ENCODE data around the gene VPS39. TPM values are rescaled to one million over a fixed set of nuclear protein-coding genes. Genes with fewer than 3 reads are reported as not detected.
A peak's percentile ranks its signal among the peaks of the same experiment; 100 is the strongest.

Gene VPS39
- total RNA-seq, 1 experiment from 2014 or later: 15.9 TPM

- DNase-seq (ENCODE audit: low read depth): peak; percentile 17
Observed at GRCh38 chr15:42152196-42152920, 55.7 kb downstream of the VPS39 start.

GRCh38 chr15:42151736-42152135 is 56.4 kb downstream of the VPS39 start:
- no peak for DNase-seq (ENCODE audit: low read depth)
- in situ Hi-C loops (cut with HindIII; ENCODE audit: low pct_unique_long_range_greater_than_20kb, low sequenced_read_pairs): no loop called here

More at GRCh38 chr15:42152196-42152920, 55.7 kb downstream of the VPS39 start:
- in situ Hi-C loops (cut with HindIII; ENCODE audit: low pct_unique_long_range_greater_than_20kb, low sequenced_read_pairs): no loop called here

DNA sequence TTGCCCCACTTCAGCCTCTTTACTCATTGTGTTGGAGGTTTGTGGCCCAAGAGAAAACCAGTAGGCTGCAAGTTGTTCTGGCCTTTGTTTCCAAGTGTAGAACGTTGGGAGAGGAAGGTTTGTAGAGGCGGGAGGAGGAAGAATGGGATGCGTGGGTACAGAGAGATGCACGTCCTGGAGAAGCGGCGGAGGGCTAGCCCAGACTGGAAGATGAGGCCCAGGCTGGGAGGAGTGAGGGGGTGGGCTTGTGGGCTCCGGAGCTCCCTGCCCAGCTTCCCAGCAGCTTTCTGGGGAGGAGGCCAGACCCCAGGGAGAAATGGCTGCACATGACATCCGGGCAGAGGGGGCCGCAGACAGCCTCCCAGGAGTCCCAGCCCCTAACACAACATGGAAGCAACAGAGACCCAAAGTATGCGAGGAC is 57.0 kb downstream of the VPS39 start:
- DNase-seq (ENCODE audit: low read depth): no peak
- in situ Hi-C loops (cut with HindIII; ENCODE audit: low pct_unique_long_range_greater_than_20kb, low sequenced_read_pairs): no loop called here

DNA sequence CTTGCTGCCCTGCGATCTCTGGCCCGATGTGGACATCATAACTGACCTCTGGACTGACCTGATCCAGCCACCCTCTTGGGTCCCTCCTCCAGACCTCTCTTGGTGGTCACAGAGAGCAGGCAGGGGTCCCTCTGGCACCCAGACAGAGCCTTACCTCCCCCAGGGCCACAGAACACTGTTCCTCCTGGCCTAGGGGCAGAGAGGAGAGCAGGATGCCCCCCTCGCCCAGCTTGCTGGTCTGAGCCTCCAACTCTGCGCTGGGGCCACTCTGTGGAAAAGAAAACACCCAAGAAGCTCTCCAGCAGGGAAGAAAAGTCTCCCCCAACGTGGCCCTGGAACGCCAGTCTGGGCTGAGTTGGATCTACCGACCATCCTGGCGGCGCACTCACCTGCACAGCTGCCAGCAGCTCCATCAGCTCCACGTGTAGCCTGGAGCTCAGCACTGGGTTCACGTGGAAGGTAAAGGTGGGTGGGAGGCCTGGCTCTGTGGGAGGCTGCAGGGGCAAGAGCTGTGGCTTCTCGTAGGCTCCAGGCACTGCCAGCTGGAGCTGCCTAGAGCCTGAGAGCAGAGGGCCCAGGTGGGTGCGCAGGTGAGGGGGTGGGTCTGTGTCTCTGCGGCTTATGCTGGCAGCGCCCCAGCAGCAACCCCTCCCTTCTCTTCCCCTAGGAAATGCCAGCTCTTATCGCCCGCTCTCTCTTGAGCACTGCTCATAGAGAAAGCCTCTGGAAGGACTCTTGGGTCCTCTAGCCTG is 57.7 kb downstream of the VPS39 start:
- in situ Hi-C loops (cut with HindIII; ENCODE audit: low pct_unique_long_range_greater_than_20kb, low sequenced_read_pairs): no loop called here
- DNase-seq (ENCODE audit: low read depth): no peak

- in situ Hi-C loops (cut with HindIII; ENCODE audit: low pct_unique_long_range_greater_than_20kb, low sequenced_read_pairs): no loop called here
- DNase-seq (ENCODE audit: low read depth): no peak
Observed at GRCh38 chr15:42149493-42150218, 58.4 kb downstream of the VPS39 start.

DNA sequence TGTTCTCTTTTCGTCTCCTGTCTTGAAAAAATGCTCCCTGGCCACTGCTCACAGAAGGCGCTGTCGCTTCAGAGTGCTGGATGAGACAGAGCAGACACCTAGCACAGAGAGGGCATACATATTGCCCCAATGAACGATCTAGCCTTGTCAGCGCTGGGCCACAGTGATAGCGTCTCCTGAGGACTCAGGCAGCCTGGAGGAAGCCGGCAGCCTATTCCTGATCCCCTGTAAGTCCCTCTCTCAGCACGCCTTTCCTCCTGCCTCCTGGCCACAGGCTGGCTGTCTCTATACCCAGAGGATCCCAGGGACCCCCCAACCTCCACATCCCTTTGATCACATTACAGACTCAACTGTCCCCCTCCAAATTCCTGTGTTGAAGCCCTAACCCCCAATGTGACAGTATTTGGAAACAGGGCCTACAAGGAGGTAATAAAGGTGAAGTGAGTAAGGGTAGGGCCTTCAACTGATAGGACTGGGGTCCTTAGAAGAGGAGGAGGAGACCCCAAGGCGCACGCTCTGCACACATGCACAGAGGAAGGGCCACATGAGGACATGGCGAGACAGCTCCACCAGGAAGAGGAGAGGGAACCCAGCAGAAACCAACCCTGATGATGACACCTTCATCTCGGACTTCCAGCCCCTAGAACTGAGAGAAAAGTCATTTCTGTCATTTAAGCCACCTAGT is 59.2 kb downstream of the VPS39 start:
- in situ Hi-C loops (cut with HindIII; ENCODE audit: low pct_unique_long_range_greater_than_20kb, low sequenced_read_pairs): no loop called here

DNA sequence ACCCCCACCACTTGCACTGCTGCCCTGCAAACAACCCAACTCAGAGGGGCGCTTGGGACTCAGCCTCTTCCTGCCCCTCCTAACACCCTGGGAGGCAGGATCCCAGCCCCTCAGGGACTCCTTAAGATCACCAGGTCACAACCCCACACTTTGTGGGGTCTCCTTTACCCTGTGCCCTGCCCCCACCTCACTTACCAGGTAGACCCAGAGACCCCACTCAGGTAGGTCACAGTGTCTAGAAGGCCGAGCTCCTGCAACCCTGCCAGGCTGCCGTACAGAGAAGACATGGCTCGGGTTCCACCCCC is 60.7 kb downstream of the VPS39 start:
- no peak for DNase-seq (ENCODE audit: low read depth)
- in situ Hi-C loops (cut with HindIII; ENCODE audit: low pct_unique_long_range_greater_than_20kb, low sequenced_read_pairs): no loop called here

More for the DNA sequence above, 59.2 kb downstream of the VPS39 start:
- DNase-seq (ENCODE audit: low read depth): no peak

DNA sequence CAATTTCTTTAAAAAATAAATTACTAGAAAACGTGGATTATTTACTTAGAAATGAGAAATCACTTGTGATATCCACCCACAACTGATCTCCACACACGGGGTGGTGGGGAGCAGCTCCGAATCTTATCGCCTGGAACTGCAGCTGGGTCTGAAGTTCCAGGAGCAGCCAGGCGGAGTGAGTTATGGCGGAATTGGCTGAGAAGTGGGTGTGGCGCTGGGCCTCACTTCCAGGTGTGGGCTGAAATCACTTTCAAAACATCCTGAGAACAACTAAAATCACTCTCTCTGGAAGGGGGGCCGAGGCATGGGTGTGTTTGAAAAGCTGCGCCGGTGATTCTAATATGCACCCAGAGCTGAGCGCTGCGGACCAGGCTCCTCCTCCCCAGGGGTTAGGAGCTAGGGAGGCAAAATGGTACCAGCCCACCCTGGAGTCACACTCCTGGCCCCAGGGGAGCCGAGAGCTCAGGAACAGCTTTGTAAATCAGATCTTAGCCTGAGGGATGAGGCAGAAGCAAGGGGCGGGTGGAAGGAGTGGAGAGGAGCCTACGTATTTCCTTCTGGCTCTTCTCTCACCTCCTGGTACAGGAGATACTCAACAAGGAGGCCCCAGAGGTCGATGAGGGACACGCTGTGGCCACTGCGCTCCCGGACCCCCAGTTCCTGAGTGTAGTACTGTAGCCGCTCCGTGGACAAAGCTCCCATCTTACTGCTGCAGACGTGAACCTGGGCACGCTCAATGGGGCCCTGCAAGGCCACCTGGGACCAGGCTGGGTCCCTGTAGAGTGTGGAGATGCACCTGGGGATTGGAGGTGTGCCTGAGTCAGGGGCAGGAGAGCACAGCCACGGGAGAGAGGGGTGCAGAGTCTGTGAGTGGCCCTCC is 61.3 kb downstream of the VPS39 start:
- no peak for DNase-seq (ENCODE audit: low read depth)
- in situ Hi-C loops (cut with HindIII; ENCODE audit: low pct_unique_long_range_greater_than_20kb, low sequenced_read_pairs): no loop called here

DNA sequence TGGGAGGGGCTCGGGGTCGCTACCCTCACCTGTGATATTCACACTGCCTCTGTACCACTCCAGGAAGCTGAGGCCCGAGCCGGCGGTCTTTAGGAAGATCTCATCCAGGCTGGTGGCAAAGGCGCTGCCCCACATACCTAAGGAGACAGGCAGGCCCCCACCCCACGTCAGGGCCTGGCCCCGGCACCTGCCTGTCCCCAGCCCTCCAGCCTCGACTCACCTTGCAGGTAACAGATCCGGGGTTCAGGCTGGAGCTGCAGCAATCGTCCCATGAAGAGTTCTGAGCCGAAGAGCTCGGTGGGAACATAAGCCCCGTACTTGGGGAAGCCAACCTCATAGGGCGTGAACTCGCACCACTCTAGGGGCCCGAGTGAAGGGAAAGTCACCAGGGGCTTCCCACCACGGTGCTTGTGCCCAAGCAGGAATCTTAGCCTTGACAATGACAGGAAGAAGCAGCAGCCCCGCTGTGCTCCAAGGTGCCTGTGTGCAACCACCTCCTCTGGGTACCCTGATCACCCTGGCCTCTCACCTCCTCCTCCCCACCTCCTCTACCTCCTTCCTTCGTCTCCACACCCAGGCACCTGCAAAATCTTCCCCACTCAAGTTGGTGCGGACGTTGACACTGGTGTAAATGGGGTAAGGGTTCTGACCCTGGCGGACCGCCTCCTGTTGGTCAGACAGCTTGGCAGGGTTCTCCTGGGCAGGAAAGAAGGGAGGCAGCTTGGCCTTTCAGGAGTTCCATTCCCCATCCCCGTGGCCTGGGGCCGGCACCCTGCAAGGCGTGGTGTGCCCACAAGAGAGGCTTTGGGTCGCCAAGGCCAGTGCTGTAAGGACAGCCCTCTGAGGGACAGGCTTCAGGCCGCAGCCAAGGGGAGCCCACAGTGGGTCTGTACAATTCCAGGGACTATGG is 62.3 kb downstream of the VPS39 start:
- DNase-seq (ENCODE audit: low read depth): no peak
- in situ Hi-C loops (cut with HindIII; ENCODE audit: low pct_unique_long_range_greater_than_20kb, low sequenced_read_pairs): no loop called here

DNA sequence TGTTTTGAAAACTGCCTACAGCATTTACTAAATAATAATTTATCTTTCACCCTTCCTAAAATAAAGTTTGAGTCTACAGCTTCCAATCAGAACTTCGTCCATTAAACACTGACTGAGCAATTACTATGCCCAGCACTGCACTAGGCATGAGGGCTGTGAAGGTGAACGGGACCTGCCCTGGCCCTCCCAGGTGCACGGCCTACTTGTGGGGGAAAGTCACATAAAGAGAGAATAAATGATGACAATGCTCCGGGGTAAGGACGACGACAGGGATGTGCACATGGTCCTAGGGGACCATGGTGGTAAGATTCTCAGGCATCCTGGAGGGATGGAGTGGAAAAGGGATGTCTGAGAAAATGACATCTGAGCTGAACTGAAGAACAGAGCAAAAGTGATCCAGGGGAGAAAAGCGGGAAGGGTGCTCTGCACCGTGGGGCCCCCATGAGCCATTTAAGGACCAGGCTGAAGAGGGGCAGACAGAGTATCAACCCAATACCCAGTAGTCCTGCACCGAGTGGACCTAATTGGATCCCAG is 63.2 kb downstream of the VPS39 start:
- in situ Hi-C loops (cut with HindIII; ENCODE audit: low pct_unique_long_range_greater_than_20kb, low sequenced_read_pairs): no loop called here
- no peak for DNase-seq (ENCODE audit: low read depth)

- in situ Hi-C loops (cut with HindIII; ENCODE audit: low pct_unique_long_range_greater_than_20kb, low sequenced_read_pairs): no loop called here
- no peak for DNase-seq (ENCODE audit: low read depth)
Observed at GRCh38 chr15:42143866-42144625, 64.1 kb downstream of the VPS39 start.

GRCh38 chr15:42143356-42143755 is 64.7 kb downstream of the VPS39 start:
- in situ Hi-C loops (cut with HindIII; ENCODE audit: low pct_unique_long_range_greater_than_20kb, low sequenced_read_pairs): no loop called here
- DNase-seq (ENCODE audit: low read depth): no peak

- DNase-seq (ENCODE audit: low read depth): no peak
- in situ Hi-C loops (cut with HindIII; ENCODE audit: low pct_unique_long_range_greater_than_20kb, low sequenced_read_pairs): no loop called here
Observed at GRCh38 chr15:42141795-42142667, 66.1 kb downstream of the VPS39 start.

- no peak for DNase-seq (ENCODE audit: low read depth)
- in situ Hi-C loops (cut with HindIII; ENCODE audit: low pct_unique_long_range_greater_than_20kb, low sequenced_read_pairs): no loop called here
Observed at GRCh38 chr15:42141246-42141645, 66.9 kb downstream of the VPS39 start.

GRCh38 chr15:42140383-42141070 is 67.6 kb downstream of the VPS39 start:
- DNase-seq (ENCODE audit: low read depth): no peak
- in situ Hi-C loops (cut with HindIII; ENCODE audit: low pct_unique_long_range_greater_than_20kb, low sequenced_read_pairs): no loop called here

Data from Caki2 (cell line).